Tibial nerve (tissue), 4 donors: ENCODE results near the gene TRPM2. TPM values are rescaled to one million over a fixed set of nuclear protein-coding genes. Genes with fewer than 3 reads are reported as not detected.

ENCODE experiments used
- DNase-seq, 2 donors: peaks; one replicate each; pipeline ENCODE4 v3.0.0-alpha.2; 2019; ENCODE audit warnings: low spot score in 2 of 2
- H3K27ac ChIP-seq, 4 donors: fragments of 200-600 bp; sonication (generic) in 3 of 4; one replicate each; pipeline ENCODE4 v1.5.1; 2017 to 2019; ENCODE audit warnings: mild to moderate bottlenecking in 1 of 4
- H3K27me3 ChIP-seq, 2 donors: fragments of 200-600 bp; sonication (generic) in 1 of 2; one replicate each; pipeline versions ENCODE4 v1.5.1 to v1.6.0; 2017 to 2019
- H3K36me3 ChIP-seq, 3 donors: fragments of 200-600 bp; sonication (generic); one replicate each; pipeline ENCODE4 v1.5.1; 2018 to 2019
- H3K4me1 ChIP-seq, 4 donors: fragments of 200-600 bp; sonication (generic) in 3 of 4; one replicate each; pipeline ENCODE4 v1.5.1; 2017 to 2019
- H3K4me3 ChIP-seq, 4 donors: fragments of 200-600 bp; sonication (generic) in 3 of 4; one replicate each; pipeline ENCODE4 v1.5.1; 2017 to 2019; ENCODE audit warnings: mild to moderate bottlenecking in 1 of 4, moderate library complexity in 1 of 4
- H3K9me3 ChIP-seq, 4 donors: fragments of 200-600 bp; sonication (generic) in 3 of 4; one replicate each; pipeline ENCODE4 v1.5.1; 2017 to 2019
- EP300 ChIP-seq, 2 donors: sonication (generic); formaldehyde crosslinking; IDR thresholded peaks; one replicate each; pipeline ENCODE4 v1.6.1; 2017; ENCODE audit warnings: antibody characterized with exemption in 2 of 2, mild to moderate bottlenecking in 1 of 2
- POLR2A ChIP-seq, 2 donors: fragments of 450-650 bp; IDR thresholded peaks; one replicate each; pipeline ENCODE4 v1.6.1; 2017; ENCODE audit warnings: antibody characterized with exemption in 2 of 2, mild to moderate bottlenecking in 2 of 2, moderate library complexity in 2 of 2
- WGBS, 2 donors: methylation state at CpG; one replicate each; pipeline ENCODE4 v1.1.5; 2018; 5-methylcytosine and 5-hydroxymethylcytosine counted together
- total RNA-seq, 4 donors: library from RNA; depleted of rRNA; stranded (reverse); fragments of >200 nt; gene quantifications; one replicate each; pipeline ENCODE4 v1.1.0, GENCODE V29; 2016
- TF ChIP-seq, protein P1 (sequence below), 5 experiments: fragments of 200-600 bp in 3 of 5; fragments of 450-650 bp in 2 of 5; sonication (generic) in 3 of 5; IDR thresholded peaks; one replicate each; pipeline ENCODE4 v1.5.1; 2016 to 2019; ENCODE audit warnings: antibody characterized with exemption in 5 of 5, mild to moderate bottlenecking in 3 of 5, moderate library complexity in 2 of 5

TRPM2 gene
- total RNA-seq, 4 donors from 2014 or later: 4.9 to 10.3 (median 7.8) TPM

DNA sequence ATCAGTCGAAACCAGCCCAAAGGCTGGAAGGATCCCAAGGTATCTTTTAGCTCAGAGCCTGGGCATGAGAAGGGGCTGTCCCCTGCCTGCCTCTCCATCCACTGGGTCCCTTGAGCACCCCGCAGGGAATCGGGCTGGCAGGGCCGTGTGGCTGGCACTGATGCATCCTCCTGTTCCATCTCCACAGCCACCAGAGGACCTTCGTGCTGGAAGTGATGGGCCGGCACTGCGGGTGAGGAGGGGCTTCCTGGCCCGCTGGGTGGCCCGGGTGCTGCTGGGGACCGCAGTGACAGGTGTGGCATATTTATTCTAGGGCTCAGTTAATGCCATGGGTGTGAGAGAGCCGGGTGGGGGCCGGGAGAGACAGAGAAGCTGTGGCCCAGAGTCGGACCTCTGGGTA is 40.0 kb upstream of the TRPM2 start:
- H3K4me3 ChIP-seq: no peak overlapping the region
- WGBS, 2 donors: 87 to 89% methylated on average over 12 to 13 of the region's 13 CpGs

DNA sequence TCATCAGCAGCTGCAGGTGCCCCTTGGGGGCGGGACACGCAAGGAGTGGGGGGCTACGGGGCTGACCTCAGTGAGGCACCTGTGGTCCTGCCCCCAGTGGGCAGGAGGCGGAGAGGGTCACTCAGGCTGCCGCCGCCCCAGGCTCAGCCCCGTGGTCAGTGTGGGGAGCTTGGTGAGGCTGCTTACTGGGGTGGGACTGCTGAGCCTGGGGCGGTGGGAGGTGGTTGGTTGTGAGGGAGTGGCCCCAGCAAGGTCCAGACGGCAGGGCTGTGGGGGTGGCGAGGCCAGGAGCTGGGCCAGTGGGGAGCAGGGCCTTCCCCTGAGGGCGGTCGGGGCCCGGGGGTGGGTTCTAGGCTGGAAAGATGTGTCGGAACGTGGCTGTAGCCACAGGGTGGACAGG is 39.3 kb upstream of the TRPM2 start:
- Histone ChIP-seq H3K4me1 (peaks cover 0 to 14% (median 0%) of the 10 kb centered on the region in 4 donors), H3K36me3 (peaks cover 0 to 100% (median 21%) of the 10 kb centered on the region in 3 donors), H3K27me3 (no peaks in the 10 kb centered on the region), H3K9me3 (no peaks in the 10 kb centered on the region), H3K27ac (peak overlapping the region in 1 of 4 donors; percentile 74), H3K4me3 (no peak overlapping the region)
- TF ChIP-seq POLR2A (IDR thresholded peaks at IDR 0.05) (no peak), EP300 (IDR thresholded peaks at IDR 0.05) (no peak)
- TF ChIP-seq, protein P1, sequence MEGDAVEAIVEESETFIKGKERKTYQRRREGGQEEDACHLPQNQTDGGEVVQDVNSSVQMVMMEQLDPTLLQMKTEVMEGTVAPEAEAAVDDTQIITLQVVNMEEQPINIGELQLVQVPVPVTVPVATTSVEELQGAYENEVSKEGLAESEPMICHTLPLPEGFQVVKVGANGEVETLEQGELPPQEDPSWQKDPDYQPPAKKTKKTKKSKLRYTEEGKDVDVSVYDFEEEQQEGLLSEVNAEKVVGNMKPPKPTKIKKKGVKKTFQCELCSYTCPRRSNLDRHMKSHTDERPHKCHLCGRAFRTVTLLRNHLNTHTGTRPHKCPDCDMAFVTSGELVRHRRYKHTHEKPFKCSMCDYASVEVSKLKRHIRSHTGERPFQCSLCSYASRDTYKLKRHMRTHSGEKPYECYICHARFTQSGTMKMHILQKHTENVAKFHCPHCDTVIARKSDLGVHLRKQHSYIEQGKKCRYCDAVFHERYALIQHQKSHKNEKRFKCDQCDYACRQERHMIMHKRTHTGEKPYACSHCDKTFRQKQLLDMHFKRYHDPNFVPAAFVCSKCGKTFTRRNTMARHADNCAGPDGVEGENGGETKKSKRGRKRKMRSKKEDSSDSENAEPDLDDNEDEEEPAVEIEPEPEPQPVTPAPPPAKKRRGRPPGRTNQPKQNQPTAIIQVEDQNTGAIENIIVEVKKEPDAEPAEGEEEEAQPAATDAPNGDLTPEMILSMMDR (IDR thresholded peaks at IDR 0.05): no peak
- DNase-seq: no peak
- WGBS, 2 donors: 82 to 87% methylated on average over 15 of the region's 15 CpGs

More for the DNA sequence above, 40.0 kb upstream of the TRPM2 start:
- Histone ChIP-seq H3K4me1 (peaks cover 0 to 21% (median 2%) of the 10 kb centered on the region in 4 donors), H3K9me3 (no peaks in the 10 kb centered on the region), H3K36me3 (peaks cover 0 to 97% (median 21%) of the 10 kb centered on the region in 3 donors), H3K27me3 (no peaks in the 10 kb centered on the region), H3K27ac (peak overlapping the region in 1 of 4 donors; percentile 74)
- no peak for DNase-seq
- TF ChIP-seq POLR2A (IDR thresholded peaks at IDR 0.05): no peak
- TF ChIP-seq EP300 (IDR thresholded peaks at IDR 0.05): no peak
- TF ChIP-seq, protein P1 (IDR thresholded peaks at IDR 0.05): no peak

DNA sequence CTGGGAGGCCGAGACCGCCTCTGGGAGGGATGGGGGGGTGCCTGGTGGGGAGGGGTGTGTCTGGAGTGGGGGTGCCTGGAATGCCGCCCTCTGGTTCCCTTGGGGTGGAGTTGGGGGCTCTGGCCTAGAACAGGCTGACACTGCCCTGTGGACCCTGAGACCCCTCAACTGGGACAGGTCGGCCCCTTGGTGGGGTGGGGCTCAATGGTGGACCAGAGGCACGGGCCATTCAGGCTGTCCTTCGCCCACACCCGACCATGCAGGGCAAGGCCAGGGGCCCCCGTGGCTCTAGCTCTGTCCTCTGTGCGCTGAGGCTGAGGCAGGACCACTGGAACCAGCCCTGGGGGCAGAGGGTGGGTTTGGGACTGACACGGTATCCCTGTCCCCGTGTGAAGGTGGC is 38.9 kb upstream of the TRPM2 start:
- Histone ChIP-seq H3K4me1 (peaks cover 0 to 10% (median 0%) of the 10 kb centered on the region in 4 donors), H3K27me3 (no peaks in the 10 kb centered on the region), H3K27ac (peak overlapping the region in 1 of 4 donors; percentile 74), H3K9me3 (no peaks in the 10 kb centered on the region), H3K36me3 (peaks cover 0 to 100% (median 21%) of the 10 kb centered on the region in 3 donors), H3K4me3 (no peak overlapping the region)
- DNase-seq: no peak
- TF ChIP-seq EP300 (IDR thresholded peaks at IDR 0.05) (no peak), POLR2A (IDR thresholded peaks at IDR 0.05) (no peak)
- TF ChIP-seq, protein P1 (IDR thresholded peaks at IDR 0.05): no peak
- 69 to 86% methylated on average over 8 to 11 of the region's 11 CpGs for WGBS, 2 donors

- Histone ChIP-seq H3K27ac (peak overlapping the region in 3 of 4 donors; percentile 30 to 74 (median 46)), H3K4me3 (no peak overlapping the region), H3K9me3 (no peaks in the 10 kb centered on the region), H3K36me3 (peaks cover 0 to 100% (median 20%) of the 10 kb centered on the region in 3 donors), H3K27me3 (no peaks in the 10 kb centered on the region), H3K4me1 (peaks cover 0 to 6% (median 0%) of the 10 kb centered on the region in 4 donors)
- DNase-seq: no peak
- WGBS, 2 donors: 91 to 94% methylated on average over 7 to 9 of the region's 16 CpGs
- TF ChIP-seq, protein P1 (IDR thresholded peaks at IDR 0.05): no peak
- TF ChIP-seq POLR2A (IDR thresholded peaks at IDR 0.05) (no peak), EP300 (IDR thresholded peaks at IDR 0.05) (no peak)
Observed at GRCh38 chr21:44315691-44316203, 37.7 kb upstream of the TRPM2 start.

DNA sequence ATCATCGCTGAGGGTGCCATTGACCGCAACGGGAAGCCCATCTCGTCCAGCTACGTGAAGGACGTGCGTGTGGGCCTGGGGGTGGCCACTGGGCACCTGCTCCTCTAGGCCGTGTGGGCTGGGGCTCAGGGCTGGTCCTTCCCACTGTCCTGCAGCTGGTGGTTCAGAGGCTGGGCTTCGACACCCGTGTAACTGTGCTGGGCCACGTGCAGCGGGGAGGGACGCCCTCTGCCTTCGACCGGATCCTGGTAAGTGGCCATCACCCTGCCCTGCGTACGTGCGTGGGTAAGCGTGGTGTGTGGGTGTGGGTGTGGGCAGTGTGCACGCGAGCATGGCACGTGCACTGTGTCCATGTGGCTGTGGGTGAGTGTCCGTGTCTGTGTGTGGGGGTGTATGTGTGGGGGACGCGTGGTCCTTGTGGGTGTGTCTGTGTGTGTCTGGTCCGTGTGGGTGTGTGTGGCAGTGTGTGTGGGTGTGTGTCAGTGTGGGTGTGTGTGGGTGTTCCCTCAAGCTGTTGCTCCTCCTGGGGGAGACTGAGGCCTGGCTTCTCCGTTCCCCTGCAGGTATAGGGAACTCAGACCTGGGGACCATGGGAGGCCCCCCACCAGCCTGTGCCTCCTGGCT is 37.0 kb upstream of the TRPM2 start:
- no peak for DNase-seq
- peak overlapping the region; percentile 7 to 74 (median 38) for H3K27ac ChIP-seq
- H3K4me3 ChIP-seq: no peak overlapping the region
- no peaks in the 10 kb centered on the region for H3K27me3 ChIP-seq
- H3K9me3 ChIP-seq: no peaks in the 10 kb centered on the region
- WGBS, 2 donors: 78 to 83% methylated on average over 14 to 26 of the region's 27 CpGs
- peaks cover 0 to 6% (median 0%) of the 10 kb centered on the region in 4 donors for H3K4me1 ChIP-seq
- peaks cover 0 to 100% (median 15%) of the 10 kb centered on the region in 3 donors for H3K36me3 ChIP-seq
- TF ChIP-seq, protein P1 (IDR thresholded peaks at IDR 0.05): no peak
- TF ChIP-seq POLR2A (IDR thresholded peaks at IDR 0.05) (no peak), EP300 (IDR thresholded peaks at IDR 0.05) (no peak)
